Brain microvascular endothelial cell (primary cell): Measurements from ENCODE around the gene BRI3BP.
A peak's percentile ranks its signal among the peaks of the same experiment; 100 is the strongest.
"Not testable (repeated sequence)": the region's sequence is repeated elsewhere in the genome, so short reads cannot be mapped to it uniquely, and the experiment has no call there.

Experiments
- DNase-seq: peaks from one replicate; pipeline ENCODE4 v3.0.0-alpha.2; 2020
- H3K27ac ChIP-seq: fragments of 250-450 bp; sonication (Bioruptor Pico); 2 replicates; pipeline ENCODE4 v1.5.1; 2020; ENCODE audit warnings: mild to moderate bottlenecking, moderate library complexity
- H3K27me3 ChIP-seq: fragments of 250-450 bp; sonication (Bioruptor Pico); replicated peaks from 2 replicates; pipeline ENCODE4 v1.5.1; 2020; ENCODE audit warnings: mild to moderate bottlenecking
- H3K36me3 ChIP-seq: fragments of 250-450 bp; sonication (Bioruptor Pico); replicated peaks from 2 replicates; pipeline ENCODE4 v1.5.1; 2020; ENCODE audit warnings: mild to moderate bottlenecking
- H3K4me3 ChIP-seq: 2 replicates; pipeline ENCODE4 v1.5.1; 2011; ENCODE audit warnings: low read depth, mild to moderate bottlenecking, control low read depth, low read length, moderate library complexity
- in situ Hi-C: cut with HindIII; loops from 2 replicates; pipeline ENCODE4 v1.10.0; 2017; ENCODE audit warnings: low sequenced_read_pairs, low pct_ligation_motif_present
- TF ChIP-seq, protein P1 (sequence below): IDR thresholded peaks from 2 replicates; pipeline ENCODE4 v1.5.1; 2011; ENCODE audit warnings: low read depth, mild to moderate bottlenecking, moderate library complexity, low read length, control low read depth, inconsistent platforms; ENCODE audit errors: missing control alignments

The BRI3BP gene

GRCh38 chr12:125068391-125068790, 74.9 kb downstream of the BRI3BP start:
- no peak for DNase-seq
- Histone ChIP-seq H3K27me3 (no peaks in the 10 kb centered on the region), H3K4me3 (no peak overlapping the region), H3K36me3 (no peaks in the 10 kb centered on the region), H3K27ac (no peak overlapping the region)
- TF ChIP-seq, protein P1, sequence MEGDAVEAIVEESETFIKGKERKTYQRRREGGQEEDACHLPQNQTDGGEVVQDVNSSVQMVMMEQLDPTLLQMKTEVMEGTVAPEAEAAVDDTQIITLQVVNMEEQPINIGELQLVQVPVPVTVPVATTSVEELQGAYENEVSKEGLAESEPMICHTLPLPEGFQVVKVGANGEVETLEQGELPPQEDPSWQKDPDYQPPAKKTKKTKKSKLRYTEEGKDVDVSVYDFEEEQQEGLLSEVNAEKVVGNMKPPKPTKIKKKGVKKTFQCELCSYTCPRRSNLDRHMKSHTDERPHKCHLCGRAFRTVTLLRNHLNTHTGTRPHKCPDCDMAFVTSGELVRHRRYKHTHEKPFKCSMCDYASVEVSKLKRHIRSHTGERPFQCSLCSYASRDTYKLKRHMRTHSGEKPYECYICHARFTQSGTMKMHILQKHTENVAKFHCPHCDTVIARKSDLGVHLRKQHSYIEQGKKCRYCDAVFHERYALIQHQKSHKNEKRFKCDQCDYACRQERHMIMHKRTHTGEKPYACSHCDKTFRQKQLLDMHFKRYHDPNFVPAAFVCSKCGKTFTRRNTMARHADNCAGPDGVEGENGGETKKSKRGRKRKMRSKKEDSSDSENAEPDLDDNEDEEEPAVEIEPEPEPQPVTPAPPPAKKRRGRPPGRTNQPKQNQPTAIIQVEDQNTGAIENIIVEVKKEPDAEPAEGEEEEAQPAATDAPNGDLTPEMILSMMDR, result no peak
- in situ Hi-C loops, result no loop called here

- H3K4me3 ChIP-seq, result no peak overlapping the region
- H3K36me3 ChIP-seq, result no peaks in the 10 kb centered on the region
- DNase-seq, result no peak
- H3K27me3 ChIP-seq, result no peaks in the 10 kb centered on the region
- in situ Hi-C loops, result no loop called here
- H3K27ac ChIP-seq, result no peak overlapping the region
- TF ChIP-seq, protein P1, result no peak
These were observed 76.2 kb downstream of the BRI3BP start for GRCh38 chr12:125069616-125070015.

DNA sequence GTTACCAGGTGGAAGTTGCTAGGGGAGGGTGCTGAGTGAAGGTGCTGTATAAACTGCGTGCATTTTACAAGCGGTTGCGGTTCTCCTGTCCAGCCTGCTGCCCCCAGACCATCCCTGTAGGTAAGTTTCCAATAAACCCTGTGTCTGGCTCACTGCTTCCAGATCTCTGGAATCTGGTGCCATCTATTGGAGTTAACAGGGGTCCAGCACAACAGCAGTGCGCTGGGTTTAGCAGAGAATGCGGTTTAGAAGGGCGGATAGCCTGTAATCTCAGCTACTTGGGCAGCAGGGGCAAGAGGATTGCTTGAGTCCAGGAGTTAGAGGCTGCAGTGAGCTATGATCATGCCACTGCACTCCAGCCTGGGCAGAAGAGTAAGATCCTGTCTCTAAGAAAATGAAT, 76.7 kb downstream of the BRI3BP start:
- in situ Hi-C loops, result no loop called here
- H3K27me3 ChIP-seq, result no peaks in the 10 kb centered on the region
- H3K36me3 ChIP-seq, result no peaks in the 10 kb centered on the region
- H3K27ac ChIP-seq, result no peak overlapping the region
- H3K4me3 ChIP-seq, result no peak overlapping the region
- DNase-seq, result no peak
- TF ChIP-seq, protein P1, result peak; percentile 39

- in situ Hi-C loops, result no loop called here
- no peaks in the 10 kb centered on the region for H3K36me3 ChIP-seq
- TF ChIP-seq, protein P1, result no peak
- H3K27ac ChIP-seq, result no peak overlapping the region
- no peaks in the 10 kb centered on the region for H3K27me3 ChIP-seq
- DNase-seq, result no peak
- no peak overlapping the region for H3K4me3 ChIP-seq
These were observed 77.4 kb downstream of the BRI3BP start for GRCh38 chr12:125070661-125071390.

- peaks cover 6% of the 10 kb centered on the region for H3K36me3 ChIP-seq
- H3K27ac ChIP-seq, result no peak overlapping the region
- no peak overlapping the region for H3K4me3 ChIP-seq
- DNase-seq, result no peak
- in situ Hi-C loops, result no loop called here
- H3K27me3 ChIP-seq, result no peaks in the 10 kb centered on the region
- TF ChIP-seq, protein P1, result no peak
These were observed 78.0 kb downstream of the BRI3BP start for GRCh38 chr12:125071456-125071855.

- Histone ChIP-seq H3K27ac (no peak overlapping the region), H3K27me3 (no peaks in the 10 kb centered on the region), H3K36me3 (peaks cover 7% of the 10 kb centered on the region), H3K4me3 (no peak overlapping the region)
- in situ Hi-C loops, result no loop called here
- DNase-seq, result no peak
- TF ChIP-seq, protein P1, result no peak
These were observed 79.1 kb downstream of the BRI3BP start for GRCh38 chr12:125072496-125072895.

- H3K36me3 ChIP-seq, result peaks cover 11% of the 10 kb centered on the region
- in situ Hi-C loops, H3K27me3 ChIP-seq: not testable (repeated sequence)
These were observed 80.8 kb downstream of the BRI3BP start for GRCh38 chr12:125074294-125074693.

More at GRCh38 chr12:125074294-125074693, 80.8 kb downstream of the BRI3BP start:
- not testable (repeated sequence) for H3K27ac ChIP-seq, DNase-seq, H3K4me3 ChIP-seq
